Small intestine (tissue), 7 donors: Measurements from ENCODE around the gene RPL39. TPM values are rescaled to one million over a fixed set of nuclear protein-coding genes. Genes with fewer than 3 reads are reported as not detected.
"Not testable (repeated sequence)": the region's sequence is repeated elsewhere in the genome, so short reads cannot be mapped to it uniquely, and the experiment has no call there.

Experiments
- DNase-seq, 2 donors: peaks; one replicate each; pipeline versions ENCODE4 v3.0.0 to v3.0.0-alpha.2; 2013
- FAIRE-seq: peaks from 2 replicates; lab custom pipeline; 2012; peaks lifted over from hg19 to GRCh38; lab: Jason Lieb, UNC
- H3K27ac ChIP-seq, 3 donors: one replicate each; pipeline ENCODE4 v1.5.1; 2013; ENCODE audit warnings: low read length in 2 of 3, mild to moderate bottlenecking in 2 of 3, control low read depth in 1 of 3, inconsistent platforms in 1 of 3, low read depth in 1 of 3, moderate library complexity in 1 of 3
- H3K27me3 ChIP-seq, 3 donors: one replicate each; pipeline ENCODE4 v1.6.1; 2013; ENCODE audit warnings: low read length in 3 of 3, inconsistent platforms in 1 of 3; ENCODE audit not compliant: control insufficient read depth in 3 of 3, insufficient read depth in 3 of 3
- H3K36me3 ChIP-seq, 3 donors: one replicate each; pipeline ENCODE4 v1.6.1; 2013; ENCODE audit warnings: low read length in 3 of 3, inconsistent platforms in 1 of 3, low read depth in 1 of 3, mild to moderate bottlenecking in 1 of 3, moderate library complexity in 1 of 3; ENCODE audit not compliant: control insufficient read depth in 3 of 3, insufficient read depth in 2 of 3
- H3K4me1 ChIP-seq, 3 donors: one replicate each; pipeline ENCODE4 v1.6.1; 2013; ENCODE audit warnings: low read length in 2 of 3, inconsistent platforms in 1 of 3, low read depth in 1 of 3, mild to moderate bottlenecking in 1 of 3, moderate library complexity in 1 of 3; ENCODE audit not compliant: control insufficient read depth in 3 of 3, insufficient read depth in 2 of 3
- H3K4me3 ChIP-seq, 3 donors: one replicate each; pipeline ENCODE4 v1.5.1; 2013; ENCODE audit warnings: low read length in 3 of 3, control low read depth in 1 of 3, inconsistent platforms in 1 of 3, low read depth in 1 of 3, mild to moderate bottlenecking in 1 of 3, moderate library complexity in 1 of 3
- H3K9me3 ChIP-seq, 2 donors: one replicate each; pipeline ENCODE4 v1.6.1; 2013; ENCODE audit warnings: low read depth in 1 of 2, low read length in 1 of 2; ENCODE audit not compliant: control insufficient read depth in 2 of 2, insufficient read depth in 1 of 2
- WGBS, 3 donors: extraction: QIAGEN DNeasy Blood & Tissue Kit; methylation state at CpG; one replicate each; pipeline ENCODE4 v1.1.7; 2013; 5-methylcytosine and 5-hydroxymethylcytosine counted together
- polyA plus RNA-seq, 4 donors: library from polyadenylated mRNA; stranded (reverse) in 3 of 4; unstranded in 1 of 4; fragments of 200-250 nt in 3 of 4; fragments of 120-200 nt in 1 of 4; gene quantifications; one replicate each; pipeline versions ENCODE4 v1.2.1 to v1.2.3, GENCODE V29; 2013
- donor health status: healthy with polysubstance abuse.
- donor health status: control.
- donor health status: control.
- donor health status: Bipolar disorder and iron deficiency.
- donor health status: healthy.

The RPL39 gene
- polyA plus RNA-seq, 4 donors: 3,740 to 8,743 (median 5,210) TPM

GRCh38 chrX:119753639-119754257 is 37.7 kb downstream of the RPL39 start:
- Histone ChIP-seq H3K9me3 (no peaks in the 10 kb centered on the region), H3K36me3 (no peaks in the 10 kb centered on the region), H3K27me3 (no peaks in the 10 kb centered on the region), H3K27ac (no peak overlapping the region), H3K4me1 (peaks cover 0 to 18% (median 3%) of the 10 kb centered on the region in 3 donors), H3K4me3 (no peak overlapping the region)
- DNase-seq: peak; percentile 59 to 61
- FAIRE-seq: no peak
- 48 to 64% (median 57%) methylated on average over 8 of the region's 8 CpGs for WGBS, 3 donors

DNA sequence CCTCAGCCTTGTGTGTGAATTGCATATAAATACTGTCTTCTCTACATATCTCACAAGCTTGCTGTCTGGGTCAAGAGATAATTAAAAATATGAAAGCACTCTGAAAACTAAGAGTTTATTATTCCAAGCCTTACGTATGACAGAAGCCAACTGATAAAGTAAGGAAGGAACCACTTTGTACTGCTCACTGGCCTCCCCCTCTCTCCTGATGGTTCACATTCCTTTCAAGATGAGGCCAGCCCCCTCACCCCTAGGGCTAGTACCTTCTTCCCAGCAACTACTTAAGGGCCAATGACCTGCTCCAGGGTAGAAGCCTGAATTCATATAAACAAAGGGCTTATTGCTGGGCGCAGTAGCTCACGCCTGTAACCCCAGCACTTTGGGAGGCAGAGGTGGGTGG is 38.4 kb downstream of the RPL39 start:
- no peaks in the 10 kb centered on the region for H3K36me3 ChIP-seq
- H3K27ac ChIP-seq: no peak overlapping the region
- DNase-seq (no peak), FAIRE-seq (no peak)
- H3K27me3 ChIP-seq: no peaks in the 10 kb centered on the region
- no peak overlapping the region for H3K4me3 ChIP-seq
- H3K9me3 ChIP-seq: no peaks in the 10 kb centered on the region
- 89 to 98% (median 94%) methylated on average over 3 of the region's 3 CpGs for WGBS, 3 donors
- peaks cover 0 to 18% (median 3%) of the 10 kb centered on the region in 3 donors for H3K4me1 ChIP-seq

GRCh38 chrX:119750751-119751150 is 40.7 kb downstream of the RPL39 start:
- FAIRE-seq, H3K4me1 ChIP-seq, H3K27ac ChIP-seq, H3K4me3 ChIP-seq, DNase-seq, H3K9me3 ChIP-seq, H3K36me3 ChIP-seq, H3K27me3 ChIP-seq: not testable (repeated sequence)
- WGBS, 3 donors: 94 to 97% (median 96%) methylated on average over 4 to 17 of the region's 27 CpGs

- 67 to 75% (median 69%) methylated on average over 9 of the region's 9 CpGs for WGBS, 3 donors
- not testable (repeated sequence) for H3K36me3 ChIP-seq, H3K27ac ChIP-seq, H3K4me3 ChIP-seq, H3K27me3 ChIP-seq, H3K9me3 ChIP-seq, DNase-seq, FAIRE-seq, H3K4me1 ChIP-seq
These were observed 41.3 kb downstream of the RPL39 start for GRCh38 chrX:119750131-119750530.

DNA sequence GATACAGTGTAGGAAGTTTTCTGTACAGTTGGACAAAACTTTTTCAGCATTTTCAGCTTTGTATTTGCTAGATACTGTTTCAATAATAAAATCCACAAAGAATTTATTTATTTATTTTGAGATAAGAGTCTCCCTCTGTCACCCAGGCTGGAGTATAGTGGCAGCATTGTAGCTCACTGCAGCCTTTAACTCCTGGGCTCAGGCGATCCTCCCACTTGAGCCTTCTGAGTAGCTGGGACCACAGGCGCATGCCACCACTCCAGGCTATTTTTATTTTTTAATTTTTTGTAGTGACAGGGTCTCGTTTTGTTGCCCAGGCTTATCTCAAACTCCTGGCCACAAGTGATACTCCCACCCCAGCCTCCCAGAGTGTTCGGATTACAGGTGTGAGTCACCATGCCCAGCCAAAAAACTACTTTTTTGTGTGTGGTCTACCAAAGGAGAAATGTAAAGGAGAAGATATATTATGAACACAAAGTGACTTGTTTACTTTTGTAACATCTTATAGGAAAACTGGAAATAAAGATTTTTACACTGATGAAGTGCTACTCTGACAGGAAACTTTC is 46.1 kb downstream of the RPL39 start:
- no peak for FAIRE-seq
- Histone ChIP-seq H3K9me3 (no peaks in the 10 kb centered on the region), H3K4me1 (no peaks in the 10 kb centered on the region), H3K27ac (no peak overlapping the region), H3K4me3 (no peak overlapping the region), H3K36me3 (no peaks in the 10 kb centered on the region), H3K27me3 (no peaks in the 10 kb centered on the region)
- DNase-seq: no peak
- 59 to 69% (median 62%) methylated on average over 4 of the region's 4 CpGs for WGBS, 3 donors

- DNase-seq: no peak
- WGBS, 3 donors: 72 to 87% (median 82%) methylated on average over 5 of the region's 5 CpGs
- H3K4me3 ChIP-seq: no peak overlapping the region
- H3K4me1 ChIP-seq: no peaks in the 10 kb centered on the region
- H3K36me3 ChIP-seq: no peaks in the 10 kb centered on the region
- no peaks in the 10 kb centered on the region for H3K27me3 ChIP-seq
- no peak for FAIRE-seq
- H3K27ac ChIP-seq: no peak overlapping the region
- no peaks in the 10 kb centered on the region for H3K9me3 ChIP-seq
These were observed 52.7 kb downstream of the RPL39 start for GRCh38 chrX:119738742-119739141.

Other genes with a start within 250 kb of the RPL39 start
- 10 to 100 TPM; 14.1 to 25.7 (median 20.4) TPM for gene STEEP1, start 226.2 kb downstream of the RPL39 start, polyA plus RNA-seq
- gene UBE2A, start 217.1 kb downstream of the RPL39 start, polyA plus RNA-seq: 10 to 100 TPM; 44.3 to 80.1 (median 62.3) TPM
- gene NKRF, start 185.2 kb downstream of the RPL39 start, polyA plus RNA-seq: 1 to 10 TPM; 2.9 to 8.2 (median 4.1) TPM
- gene SEPTIN6, start 98.5 kb downstream of the RPL39 start, polyA plus RNA-seq: 10 to 100 TPM in 1 of 4 donors, 1 to 10 TPM in 3; 3.6 to 13.0 (median 6.9) TPM
- 1 to 10 TPM; 3.3 to 5.7 (median 4.9) TPM for gene SOWAHD, start 33.0 kb downstream of the RPL39 start, polyA plus RNA-seq
- gene UPF3B, start 61.3 kb upstream of the RPL39 start, polyA plus RNA-seq: 10 to 100 TPM; 13.0 to 22.1 (median 16.3) TPM
- gene RNF113A, start 80.1 kb upstream of the RPL39 start, polyA plus RNA-seq: 10 to 100 TPM; 17.5 to 27.5 (median 21.0) TPM
- gene NDUFA1, start 80.2 kb upstream of the RPL39 start, polyA plus RNA-seq: 100 to 1,000 TPM in 3 of 4 donors, 10 to 100 TPM in 1; 87.9 to 420 (median 233) TPM
- under 1 TPM in 2 of 4 donors, not detected in 2; 0.10 to 0.37 TPM for gene AKAP14, start 104.3 kb upstream of the RPL39 start, polyA plus RNA-seq
- 1 to 10 TPM; 4.9 to 9.2 (median 5.0) TPM for gene NKAP, start 152.1 kb upstream of the RPL39 start, polyA plus RNA-seq